GM19351 (cell line): ENCODE results near the gene ZKSCAN1.

Source experiments
- ATAC-seq: cut with Tn5 transposase; IDR thresholded peaks from one replicate; pipeline ENCODE4 v1.9.1; 2021; ENCODE audit warnings: mild to moderate bottlenecking, moderate library complexity; ENCODE audit not compliant: unreplicated experiment

The ZKSCAN1 gene

DNA sequence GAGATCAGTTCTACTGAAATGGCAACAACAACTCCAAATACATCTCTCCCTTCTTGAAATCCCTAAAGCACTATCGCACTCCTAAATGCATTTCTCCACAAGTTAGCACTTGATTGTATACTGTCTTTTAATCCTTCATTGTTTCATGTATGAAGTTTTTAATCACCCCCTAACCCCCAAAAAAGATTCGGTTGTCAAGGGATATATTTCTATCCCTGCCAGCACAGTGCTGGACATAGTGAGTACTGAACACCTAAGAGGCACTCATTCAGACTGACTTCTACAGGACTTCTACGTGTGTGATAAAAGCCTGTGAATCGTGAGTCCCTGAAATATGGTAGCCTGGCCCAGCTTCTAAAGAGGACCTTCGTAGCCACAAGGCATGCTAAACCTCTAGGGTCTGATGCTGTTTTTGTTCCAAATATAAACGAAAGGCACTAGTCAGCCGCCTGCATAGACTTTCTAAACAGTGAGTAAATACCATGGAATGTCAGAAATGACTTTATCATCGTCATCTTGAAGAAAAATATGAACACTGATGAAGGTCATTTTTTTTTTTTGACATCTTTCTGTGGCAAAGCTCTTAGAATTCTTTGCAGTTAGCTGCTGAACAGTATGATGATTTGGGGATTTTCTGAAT is 19.6 kb downstream of the ZKSCAN1 start:
- ATAC-seq: no peak

DNA sequence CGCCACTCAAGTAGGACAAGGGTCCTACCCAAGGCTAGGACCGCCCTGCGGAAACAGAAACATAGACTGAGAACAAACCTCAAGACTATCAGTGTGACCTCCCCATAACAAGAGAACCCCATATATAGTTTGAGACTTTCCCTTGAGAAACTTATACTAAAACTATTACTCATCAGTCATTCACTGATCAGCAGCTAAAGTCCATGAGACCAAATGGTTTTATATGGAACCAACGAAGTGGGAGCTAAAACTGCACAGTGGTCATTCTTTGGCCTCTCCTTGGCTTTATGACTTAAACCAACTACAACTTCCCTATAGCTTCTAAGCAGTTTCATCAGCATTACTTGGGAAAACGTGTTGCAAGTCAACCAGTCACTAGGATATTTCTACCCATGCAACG is 20.5 kb downstream of the ZKSCAN1 start:
- ATAC-seq: no peak

DNA sequence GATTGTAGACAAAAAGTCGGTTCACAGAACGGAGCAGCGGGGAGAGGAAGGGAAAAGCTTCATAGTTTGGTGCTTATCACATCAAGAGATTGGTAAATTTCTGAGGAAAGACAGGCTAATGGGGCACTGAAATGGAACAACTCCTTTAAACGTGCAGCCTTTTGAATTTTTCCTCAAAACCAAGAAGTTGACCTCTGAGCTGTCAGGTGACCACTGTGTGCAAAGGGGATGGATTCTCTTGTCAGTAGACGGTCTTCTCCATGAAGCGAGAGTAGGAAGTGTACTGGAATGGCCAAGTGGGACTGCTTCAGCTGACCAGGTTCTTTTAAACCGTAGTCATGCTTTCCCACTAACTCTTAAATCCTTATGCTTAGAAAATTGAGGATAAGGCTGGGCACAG is 22.9 kb downstream of the ZKSCAN1 start:
- ATAC-seq: no peak

DNA sequence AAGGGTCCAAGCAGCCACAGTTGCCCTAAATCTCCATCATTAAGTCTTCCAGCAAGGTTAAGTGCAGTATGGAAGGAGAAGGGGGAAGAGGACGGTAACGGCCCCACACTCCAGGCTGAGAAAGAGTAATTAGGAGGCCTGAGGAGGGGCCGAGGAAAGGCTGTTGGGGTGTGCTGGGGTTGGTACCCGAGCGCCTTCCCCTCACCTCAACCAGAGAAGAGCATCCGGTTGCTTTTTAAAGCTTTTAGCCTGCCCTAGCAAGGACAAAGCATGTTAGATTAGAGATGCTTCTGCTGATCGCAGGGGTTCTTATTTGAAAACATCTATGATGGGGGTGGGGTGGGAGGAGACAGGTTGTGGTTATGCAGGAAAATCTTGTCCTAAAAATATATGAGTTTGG is 25.2 kb downstream of the ZKSCAN1 start:
- no peak for ATAC-seq

DNA sequence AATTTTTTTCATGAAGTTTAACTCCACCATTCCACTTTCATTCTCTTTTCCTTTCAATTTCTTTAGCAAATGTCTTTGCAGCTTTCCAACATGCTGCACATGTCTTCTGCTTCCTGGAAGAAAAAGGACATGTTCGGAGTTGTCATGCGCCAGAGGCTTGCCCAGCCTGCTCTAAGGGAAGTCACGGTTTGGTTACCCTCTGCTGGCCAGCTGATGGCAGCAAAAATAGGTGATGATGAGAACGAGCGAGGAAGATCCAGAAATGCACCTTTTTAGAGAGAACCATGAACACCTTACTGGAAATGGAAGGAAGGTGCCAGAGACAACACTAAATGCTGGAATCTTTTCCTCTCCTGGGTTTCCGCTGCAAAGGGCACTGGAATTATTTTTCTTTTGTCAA is 29.3 kb downstream of the ZKSCAN1 start:
- ATAC-seq: no peak

DNA sequence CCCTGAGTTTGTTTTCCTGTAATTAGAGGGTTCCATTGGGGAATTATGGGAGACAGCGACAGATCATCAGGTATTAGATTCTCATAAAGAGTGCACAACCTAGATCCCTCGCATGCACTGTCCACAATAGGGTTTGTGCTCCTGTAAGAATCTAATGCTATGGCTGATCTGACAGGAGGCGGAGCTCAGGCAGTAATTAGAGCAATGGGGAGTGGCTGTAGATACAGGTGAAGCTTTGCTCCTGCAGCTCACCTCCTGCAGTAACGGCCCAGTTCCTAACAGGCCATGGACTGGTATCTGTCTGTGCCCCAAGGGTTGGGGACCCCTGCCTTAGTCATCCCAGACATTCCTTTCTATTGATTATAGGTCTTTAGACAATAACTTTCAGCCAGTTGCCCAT is 33.3 kb downstream of the ZKSCAN1 start:
- ATAC-seq: no peak

DNA sequence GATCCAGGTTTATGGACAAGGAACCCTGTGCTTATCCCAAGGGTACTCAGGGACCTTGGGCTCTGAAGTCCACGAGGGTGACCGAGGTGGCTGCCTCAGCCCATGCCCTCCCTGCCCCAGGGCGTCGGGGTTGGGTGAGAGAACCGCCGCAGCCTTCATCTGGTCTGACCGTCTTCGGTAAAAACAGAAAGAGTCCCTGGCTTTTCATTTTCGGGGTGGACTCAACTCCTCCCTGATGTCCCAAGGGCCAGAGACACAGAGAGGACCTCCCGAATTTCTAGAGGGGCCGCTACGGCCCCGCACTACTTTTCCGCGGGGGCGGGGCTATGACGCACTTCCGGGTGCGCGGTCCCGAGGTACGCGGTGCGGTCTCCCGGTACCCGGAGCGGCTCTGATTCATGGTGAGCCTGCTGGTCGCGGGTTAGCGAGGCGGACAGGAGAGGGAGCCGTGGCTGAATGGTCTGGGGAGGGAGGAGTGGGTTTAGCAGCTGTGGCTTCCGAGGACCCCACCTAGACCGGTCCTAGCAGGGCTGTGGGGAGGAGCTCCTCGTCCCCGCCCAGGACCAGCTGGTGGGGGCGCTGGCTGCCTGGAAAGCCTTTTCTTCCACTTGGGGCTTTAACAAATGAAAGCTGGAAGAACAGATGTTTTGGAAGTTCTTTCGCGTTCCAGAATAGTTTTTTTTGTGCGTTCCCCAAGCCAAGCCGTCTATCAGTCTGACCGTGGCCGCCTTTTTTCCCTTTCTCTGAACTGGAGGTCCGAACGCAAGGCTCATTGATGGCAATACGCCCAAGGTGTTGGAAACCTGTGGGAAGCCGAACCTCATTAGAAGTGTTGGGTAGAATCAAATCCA is 34.3 kb downstream of the ZKSCAN1 start, which contains the start of gene ZSCAN21:
Gene ZSCAN21 (plus strand): TSS at position 334 of the 851 bp plus-strand sequence. CDS start 7,233 bp downstream, outside the sequence.
- ATAC-seq: peak; percentile 84

DNA sequence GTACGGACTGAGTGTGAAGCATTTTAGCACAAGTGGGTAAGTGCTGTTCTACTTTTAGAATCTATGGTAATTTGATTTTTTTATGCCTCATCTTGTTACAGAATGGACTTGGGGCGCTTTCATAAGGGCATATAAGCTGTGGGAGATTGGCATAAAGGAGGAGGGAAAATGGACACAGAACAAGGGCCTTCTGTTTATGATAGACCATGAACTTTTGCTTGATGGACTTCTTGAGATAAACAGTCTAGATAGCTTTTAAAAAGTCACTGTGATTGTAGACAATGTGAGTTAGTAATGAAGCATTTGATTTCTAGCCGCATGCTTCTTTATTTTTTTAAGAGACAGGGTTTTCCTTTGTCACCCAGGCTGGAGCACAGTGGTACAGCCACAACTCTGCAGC is 36.2 kb downstream of the ZKSCAN1 start:
- no peak for ATAC-seq

DNA sequence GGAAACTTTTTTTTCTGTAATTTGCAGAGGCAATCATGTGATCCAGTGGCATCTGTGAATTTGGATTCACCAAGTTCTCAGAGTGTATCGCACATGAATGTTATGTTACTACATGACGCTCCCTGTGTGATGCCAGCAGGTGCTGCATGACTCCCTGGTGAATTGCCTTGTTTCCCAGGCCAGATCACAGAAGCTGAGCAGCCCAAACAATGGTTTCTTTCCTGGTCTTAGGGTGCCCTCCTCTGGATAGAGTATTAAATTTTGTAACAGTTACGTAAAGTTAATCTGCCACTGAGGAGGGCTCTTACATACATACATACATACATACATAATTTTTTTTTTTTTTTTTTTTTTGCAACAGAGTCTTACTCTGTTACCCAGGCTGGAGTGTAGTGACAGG is 37.8 kb downstream of the ZKSCAN1 start:
- no peak for ATAC-seq

DNA sequence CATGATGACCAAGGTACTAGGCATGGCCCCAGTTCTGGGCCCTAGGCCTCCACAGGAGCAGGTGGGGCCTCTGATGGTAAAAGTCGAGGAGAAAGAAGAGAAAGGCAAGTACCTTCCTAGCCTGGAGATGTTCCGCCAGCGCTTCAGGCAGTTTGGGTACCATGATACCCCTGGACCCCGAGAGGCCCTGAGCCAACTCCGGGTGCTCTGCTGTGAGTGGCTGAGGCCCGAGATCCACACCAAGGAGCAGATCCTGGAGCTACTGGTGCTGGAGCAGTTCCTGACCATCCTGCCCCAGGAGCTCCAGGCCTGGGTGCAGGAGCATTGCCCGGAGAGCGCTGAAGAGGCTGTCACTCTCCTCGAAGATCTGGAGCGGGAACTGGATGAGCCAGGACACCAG is 41.6 kb downstream of the ZKSCAN1 start:
- ATAC-seq: no peak

DNA sequence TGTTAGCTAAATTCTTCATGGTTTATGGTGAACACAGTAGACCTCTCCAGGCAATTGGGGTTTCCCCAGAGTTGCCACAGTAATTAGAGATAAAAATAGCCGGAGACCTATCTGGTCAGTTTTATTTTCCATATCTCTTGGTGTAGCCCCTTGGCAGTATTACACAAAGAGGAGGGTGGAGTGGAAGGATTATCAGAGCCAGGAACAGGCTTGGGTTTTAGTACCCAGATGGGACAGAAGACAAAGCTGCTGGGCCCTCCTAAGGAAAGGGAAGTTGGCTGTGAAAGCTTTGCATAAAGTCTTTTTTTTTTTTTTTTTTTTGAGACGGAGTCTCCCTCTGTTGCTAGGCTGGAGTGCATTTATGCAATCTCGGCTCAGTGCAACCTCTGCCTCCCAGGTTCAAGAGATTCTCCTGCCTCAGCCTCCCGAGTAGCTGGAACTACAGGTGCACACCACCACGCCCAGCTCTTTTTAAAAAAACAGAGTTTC is 43.9 kb downstream of the ZKSCAN1 start:
- ATAC-seq: no peak

DNA sequence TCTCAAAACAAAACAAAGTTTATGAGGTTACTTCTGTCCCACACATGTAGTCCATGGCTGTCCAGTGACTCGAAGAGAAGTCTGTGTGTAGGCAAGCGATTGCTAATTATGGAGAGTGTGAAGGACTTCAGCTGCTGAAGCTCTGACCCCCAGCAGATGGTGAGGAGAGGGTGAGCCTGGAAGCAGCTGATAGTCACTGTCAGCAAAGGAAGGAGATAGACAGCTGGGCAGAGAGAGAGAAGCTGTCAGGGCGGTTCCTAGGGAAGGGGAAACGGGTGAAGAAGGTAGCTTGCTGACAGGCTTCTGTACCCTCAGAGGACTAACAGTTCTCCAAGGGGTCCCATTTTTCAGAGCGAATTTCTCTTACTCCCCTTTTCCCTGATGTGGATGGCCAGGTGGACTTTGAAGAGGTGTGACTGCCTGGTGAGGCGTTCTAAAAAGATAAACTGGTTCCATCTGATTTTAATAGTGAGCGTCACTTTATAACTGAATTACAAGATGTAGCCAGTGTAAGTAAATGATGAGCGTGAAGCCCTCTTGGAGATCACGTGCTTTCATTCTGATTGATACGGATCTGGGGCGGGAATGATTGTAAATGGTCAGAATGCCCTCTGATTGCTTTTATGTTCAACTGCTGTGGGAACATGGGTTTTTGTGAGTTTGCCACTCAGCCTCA is 46.3 kb downstream of the ZKSCAN1 start:
- no peak for ATAC-seq

DNA sequence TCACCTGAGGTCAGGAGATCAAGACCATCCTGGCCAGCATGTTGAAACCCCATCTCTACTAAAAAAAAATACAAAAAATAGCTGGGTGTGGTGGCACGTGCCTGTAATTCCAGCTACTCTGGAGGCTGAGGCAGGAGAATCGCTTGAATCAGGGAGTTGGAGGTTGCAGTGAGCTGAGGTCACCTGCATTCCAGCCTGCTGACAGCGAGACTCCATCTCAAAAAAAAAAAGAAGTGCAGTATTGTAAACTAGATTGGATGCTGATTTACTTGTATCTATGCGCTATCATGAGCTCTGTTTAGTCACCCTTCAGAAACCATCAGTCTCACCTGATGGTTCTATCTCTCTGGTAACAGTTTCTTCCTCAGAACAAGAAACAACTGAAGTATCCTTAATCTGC is 48.0 kb downstream of the ZKSCAN1 start:
- ATAC-seq: no peak

DNA sequence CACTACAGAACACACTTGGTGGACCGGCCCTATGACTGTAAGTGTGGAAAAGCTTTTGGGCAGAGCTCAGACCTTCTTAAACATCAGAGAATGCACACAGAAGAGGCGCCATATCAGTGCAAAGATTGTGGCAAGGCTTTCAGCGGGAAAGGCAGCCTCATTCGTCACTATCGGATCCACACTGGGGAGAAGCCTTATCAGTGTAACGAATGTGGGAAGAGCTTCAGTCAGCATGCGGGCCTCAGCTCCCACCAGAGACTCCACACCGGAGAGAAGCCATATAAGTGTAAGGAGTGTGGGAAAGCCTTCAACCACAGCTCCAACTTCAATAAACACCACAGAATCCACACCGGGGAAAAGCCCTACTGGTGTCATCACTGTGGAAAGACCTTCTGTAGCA is 48.8 kb downstream of the ZKSCAN1 start:
- ATAC-seq: no peak

DNA sequence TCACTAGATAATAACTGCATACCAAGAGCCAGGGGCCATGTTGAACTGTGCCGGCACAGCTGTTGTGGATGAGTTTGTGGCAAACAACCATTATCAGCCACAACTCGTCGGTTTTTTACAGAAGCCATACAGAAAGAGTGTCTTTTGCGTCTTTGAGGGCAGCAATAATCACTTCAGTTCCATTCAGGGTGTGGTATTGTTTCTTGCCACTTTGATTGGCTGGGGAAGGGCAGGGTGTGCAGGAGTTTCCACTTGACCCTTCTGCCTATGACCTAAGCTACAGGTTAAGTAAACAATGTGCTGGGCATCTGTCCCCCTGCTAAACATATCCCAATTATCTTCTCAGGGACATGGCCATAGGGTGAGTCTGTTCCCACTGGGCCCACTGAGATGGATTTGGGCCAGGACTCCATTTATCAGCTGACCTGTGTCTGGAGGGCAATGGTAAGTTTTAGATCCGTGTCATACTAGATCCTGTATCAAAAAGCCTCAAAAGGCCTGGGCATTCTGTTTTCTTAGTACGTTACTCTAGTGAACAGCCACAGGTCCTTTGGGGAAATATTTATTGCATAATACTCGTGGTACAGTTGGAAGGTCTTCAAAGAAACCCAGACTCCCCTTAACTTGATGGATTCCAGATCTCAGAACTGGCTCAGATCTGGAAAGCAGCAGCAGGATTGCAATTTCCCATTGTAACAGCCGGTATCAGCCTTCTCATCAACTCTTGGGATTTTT is 50.2 kb downstream of the ZKSCAN1 start:
- no peak for ATAC-seq

DNA sequence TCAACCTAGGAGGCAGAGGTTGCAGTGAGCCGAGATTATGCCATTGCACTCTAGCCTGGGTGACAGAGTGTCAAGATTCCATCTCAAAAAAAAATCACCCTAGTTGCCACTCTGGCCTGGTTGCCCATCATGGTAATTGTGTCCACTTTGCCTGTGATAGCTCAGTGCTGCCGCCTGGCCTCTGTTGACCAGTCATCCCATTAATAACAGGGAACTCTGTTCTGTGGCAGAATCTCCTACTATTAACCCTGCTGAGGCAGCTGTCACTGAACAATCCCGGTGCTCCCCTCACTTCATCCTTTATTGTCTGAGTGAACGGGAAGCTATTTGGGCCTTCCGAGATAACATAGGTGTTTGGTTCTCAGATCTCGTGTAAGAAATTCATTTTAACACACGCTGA is 51.6 kb downstream of the ZKSCAN1 start:
- ATAC-seq: no peak

DNA sequence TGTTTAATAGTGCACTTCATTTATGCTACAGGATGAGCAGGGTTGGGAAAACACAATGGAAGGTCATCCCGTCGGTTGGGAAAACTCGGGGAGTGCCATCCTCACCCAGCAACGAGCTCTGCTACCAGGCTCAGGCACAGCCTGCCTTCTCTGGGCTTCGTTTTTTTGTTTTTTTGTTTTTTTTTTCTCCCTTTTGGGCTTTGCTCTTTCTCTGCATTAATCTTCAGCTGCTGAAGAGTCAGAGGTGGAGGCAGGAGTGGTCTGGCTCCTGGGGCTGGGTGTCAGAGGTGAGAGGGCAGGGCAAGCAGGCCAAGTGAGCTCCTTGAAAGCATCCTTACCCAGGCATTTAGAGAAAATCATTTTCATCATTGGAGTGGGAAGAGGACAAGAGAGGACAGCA is 54.6 kb downstream of the ZKSCAN1 start:
- no peak for ATAC-seq

DNA sequence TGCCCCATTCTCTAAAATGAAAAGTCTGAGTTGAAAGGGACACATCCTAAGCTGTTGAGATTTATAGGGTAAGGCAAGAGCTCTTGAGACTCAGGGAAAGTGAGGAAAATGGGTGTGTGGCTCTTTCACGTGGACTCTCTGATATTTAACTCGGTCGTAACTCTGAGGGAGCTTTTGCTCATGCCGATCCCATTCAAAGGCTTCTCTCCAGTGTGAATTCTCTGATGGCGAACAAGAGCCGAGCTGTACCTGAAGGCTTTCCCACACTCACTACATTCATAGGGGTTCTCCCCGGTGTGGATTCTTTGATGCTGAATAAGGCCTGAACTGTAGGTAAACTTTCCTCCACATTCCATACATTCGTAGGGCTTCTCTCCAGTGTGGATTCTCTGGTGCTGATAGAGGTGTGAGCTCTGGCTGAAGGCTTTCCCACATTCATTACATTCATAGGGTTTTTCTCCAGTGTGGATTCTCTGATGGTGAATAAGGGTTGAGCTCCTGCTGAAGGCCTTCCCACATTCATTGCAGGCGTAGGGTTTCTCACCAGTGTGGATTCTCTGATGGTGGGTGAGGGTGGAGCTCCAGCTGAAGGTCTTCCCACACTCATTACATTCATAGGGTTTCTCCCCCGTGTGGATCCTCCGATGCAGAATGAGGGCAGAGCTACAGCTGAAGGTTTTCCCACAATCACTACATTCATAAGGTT is 55.8 kb downstream of the ZKSCAN1 start:
- ATAC-seq: no peak

DNA sequence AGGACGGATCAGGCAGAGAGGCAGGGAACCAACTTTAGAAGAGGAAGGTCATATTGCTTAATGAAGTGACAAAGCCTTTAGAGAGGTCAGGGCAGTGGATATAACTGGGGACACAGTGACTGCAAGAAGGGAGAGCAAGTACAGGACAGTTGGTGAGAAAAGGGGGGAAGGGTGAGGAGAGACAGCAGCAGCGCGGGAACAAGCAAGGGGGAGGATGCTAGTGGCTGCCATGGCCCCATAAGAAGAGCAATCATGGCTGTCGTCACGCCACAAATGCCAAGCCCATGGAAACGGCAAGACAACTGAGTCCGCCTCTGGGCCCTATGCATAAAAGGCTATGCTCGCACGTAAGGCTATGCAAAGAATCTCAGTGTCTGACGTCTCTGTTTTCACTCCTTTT is 57.1 kb downstream of the ZKSCAN1 start:
- ATAC-seq: no peak

DNA sequence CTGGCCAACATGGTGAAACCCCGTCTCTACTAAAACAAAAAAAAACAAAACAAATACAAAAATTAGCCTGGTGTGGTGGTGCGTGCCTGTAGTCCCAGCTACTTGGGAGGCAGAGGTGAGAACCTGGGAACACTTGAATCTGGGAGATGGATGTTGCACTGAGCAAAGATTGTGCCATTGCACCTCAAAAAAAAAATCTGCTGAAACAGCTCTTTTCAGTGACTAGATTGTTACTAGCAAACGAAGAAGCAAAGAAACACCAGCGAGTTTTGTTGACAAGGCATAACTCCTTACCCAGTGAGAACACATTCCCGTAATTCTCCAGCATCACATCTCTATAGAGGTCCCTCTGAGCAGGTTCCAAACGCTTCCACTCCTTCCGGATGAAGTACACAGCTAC is 59.4 kb downstream of the ZKSCAN1 start:
- ATAC-seq: no peak
